Loucy (cell line): ENCODE measurements around the gene MBNL2.

Experiments used
- EZH2phosphoT487 ChIP-seq: fragments of 200-600 bp; IDR thresholded peaks from 2 replicates; pipeline ENCODE4 v1.6.1; 2018; ENCODE audit warnings: antibody characterized with exemption, mild to moderate bottlenecking, moderate library complexity, borderline replicate concordance
- TF ChIP-seq, protein P1 (sequence below): fragments of 200-600 bp; sonication (generic); conservative IDR thresholded peaks from 2 replicates; pipeline ENCODE4 v1.5.1; 2014; ENCODE audit warnings: mild to moderate bottlenecking, antibody characterized with exemption, low read length

DNA sequence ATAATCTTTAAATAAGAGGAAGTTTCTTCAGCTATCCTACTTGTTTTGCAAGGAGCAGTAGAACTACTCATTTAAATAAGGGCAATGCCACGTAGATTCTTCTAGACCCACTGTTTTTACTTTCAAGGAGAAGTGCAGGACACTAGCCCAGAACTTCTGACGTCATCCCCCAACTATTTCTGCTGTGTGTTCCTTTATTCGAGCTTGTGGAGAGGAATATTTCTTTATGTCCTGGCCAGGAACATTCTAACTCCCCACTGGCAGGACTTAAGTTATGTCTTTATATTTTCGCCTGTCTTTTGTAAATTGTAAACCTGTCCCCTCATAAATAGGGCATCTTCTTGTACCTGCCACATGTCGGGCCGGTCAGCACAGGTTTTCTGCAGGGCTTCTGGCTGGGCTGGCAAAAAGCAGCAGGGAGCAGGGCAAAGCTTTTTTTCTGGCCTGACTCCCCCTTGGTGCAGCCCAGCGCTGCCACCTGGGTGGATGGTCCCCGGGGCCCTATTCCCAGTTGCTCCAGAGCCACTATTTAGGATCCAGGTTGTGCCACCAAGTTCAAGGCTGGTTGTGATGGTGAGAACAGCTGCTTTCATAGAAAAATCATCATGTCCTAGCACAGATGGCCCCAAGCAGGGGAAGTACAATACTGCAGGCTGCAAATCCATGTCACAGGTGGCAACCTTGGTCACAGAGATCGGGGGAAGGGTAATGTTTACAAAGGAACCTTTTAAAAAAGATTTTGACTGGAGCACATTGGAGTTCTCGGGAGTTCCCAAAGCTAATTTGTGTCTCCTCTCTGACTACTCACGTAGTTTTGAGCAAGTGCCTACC is 1.8 kb downstream of the MBNL2 start:
- TF ChIP-seq EZH2phosphoT487 = no peak
- TF ChIP-seq, protein P1, sequence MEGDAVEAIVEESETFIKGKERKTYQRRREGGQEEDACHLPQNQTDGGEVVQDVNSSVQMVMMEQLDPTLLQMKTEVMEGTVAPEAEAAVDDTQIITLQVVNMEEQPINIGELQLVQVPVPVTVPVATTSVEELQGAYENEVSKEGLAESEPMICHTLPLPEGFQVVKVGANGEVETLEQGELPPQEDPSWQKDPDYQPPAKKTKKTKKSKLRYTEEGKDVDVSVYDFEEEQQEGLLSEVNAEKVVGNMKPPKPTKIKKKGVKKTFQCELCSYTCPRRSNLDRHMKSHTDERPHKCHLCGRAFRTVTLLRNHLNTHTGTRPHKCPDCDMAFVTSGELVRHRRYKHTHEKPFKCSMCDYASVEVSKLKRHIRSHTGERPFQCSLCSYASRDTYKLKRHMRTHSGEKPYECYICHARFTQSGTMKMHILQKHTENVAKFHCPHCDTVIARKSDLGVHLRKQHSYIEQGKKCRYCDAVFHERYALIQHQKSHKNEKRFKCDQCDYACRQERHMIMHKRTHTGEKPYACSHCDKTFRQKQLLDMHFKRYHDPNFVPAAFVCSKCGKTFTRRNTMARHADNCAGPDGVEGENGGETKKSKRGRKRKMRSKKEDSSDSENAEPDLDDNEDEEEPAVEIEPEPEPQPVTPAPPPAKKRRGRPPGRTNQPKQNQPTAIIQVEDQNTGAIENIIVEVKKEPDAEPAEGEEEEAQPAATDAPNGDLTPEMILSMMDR = no peak
